Karpas-422 (cell line): ENCODE measurements around the gene TOPBP1. TPM values are rescaled to one million over a fixed set of nuclear protein-coding genes. Genes with fewer than 3 reads are reported as not detected.

Experiments
- DNase-seq: peaks from one replicate; pipeline ENCODE4 v3.0.0-alpha.2; 2015
- H2AFZ ChIP-seq: fragments of 200-600 bp; sonication (generic); 2 replicates; pipeline ENCODE4 v1.6.1; 2014; ENCODE audit warnings: antibody characterized with exemption, low read length, mixed read lengths
- H3K27ac ChIP-seq: fragments of 200-600 bp; sonication (generic); 2 replicates; pipeline ENCODE4 v1.5.1; 2014; ENCODE audit warnings: mild to moderate bottlenecking, low read length, moderate library complexity
- H3K27me3 ChIP-seq: fragments of 200-600 bp; sonication (generic); 2 replicates; pipeline ENCODE4 v1.6.1; 2014; ENCODE audit warnings: low read length, mixed read lengths
- H3K36me3 ChIP-seq: fragments of 200-600 bp; sonication (generic); 2 replicates; pipeline ENCODE4 v1.6.1; 2014; ENCODE audit warnings: low read length, mixed read lengths; ENCODE audit not compliant: insufficient read depth
- H3K4me1 ChIP-seq: fragments of 200-600 bp; sonication (generic); 2 replicates; pipeline ENCODE4 v1.6.1; 2014; ENCODE audit warnings: mild to moderate bottlenecking, low read length, mixed read lengths
- H3K4me2 ChIP-seq: fragments of 200-600 bp; sonication (generic); 2 replicates; pipeline ENCODE4 v1.6.1; 2014; ENCODE audit warnings: low read length, low read depth, mild to moderate bottlenecking; ENCODE audit not compliant: poor library complexity, severe bottlenecking
- H3K4me3 ChIP-seq: fragments of 200-600 bp; sonication (generic); 2 replicates; pipeline ENCODE4 v1.5.1; 2014; ENCODE audit warnings: mild to moderate bottlenecking, antibody characterized with exemption, low read length, mixed read lengths
- H3K79me2 ChIP-seq: fragments of 200-600 bp; sonication (generic); 2 replicates; pipeline ENCODE4 v1.6.1; 2014; ENCODE audit warnings: mild to moderate bottlenecking, low read length, mixed read lengths
- H3K9ac ChIP-seq: fragments of 200-600 bp; sonication (generic); 2 replicates; pipeline ENCODE4 v1.6.0; 2014; ENCODE audit warnings: low read length
- H3K9me2 ChIP-seq: fragments of 200-600 bp; sonication (generic), shearing (Covaris generic); replicated peaks from 2 replicates; pipeline ENCODE4 v1.6.0; 2014; ENCODE audit warnings: mild to moderate bottlenecking, low read length, moderate library complexity; ENCODE audit not compliant: insufficient read depth
- H3K9me3 ChIP-seq: fragments of 300-700, 200-600 bp; sonication (generic); 2 replicates; pipeline ENCODE4 v1.6.1; 2014; ENCODE audit warnings: low read length, mixed read lengths
- H4K20me1 ChIP-seq: fragments of 200-600 bp; sonication (generic); 2 replicates; pipeline ENCODE4 v1.6.1; 2014; ENCODE audit warnings: mild to moderate bottlenecking, antibody characterized with exemption, low read length, low read depth; ENCODE audit not compliant: insufficient read depth
- total RNA-seq: library from RNA; depleted of rRNA; stranded (reverse); fragments of >200 nt; shearing (Covaris generic); gene quantifications from 2 replicates; pipeline ENCODE4 v1.2.3, GENCODE V29; 2014; ENCODE audit warnings: low replicate concordance

TOPBP1 gene
- total RNA-seq, 1 experiment from 2014 or later = 170 TPM

DNA sequence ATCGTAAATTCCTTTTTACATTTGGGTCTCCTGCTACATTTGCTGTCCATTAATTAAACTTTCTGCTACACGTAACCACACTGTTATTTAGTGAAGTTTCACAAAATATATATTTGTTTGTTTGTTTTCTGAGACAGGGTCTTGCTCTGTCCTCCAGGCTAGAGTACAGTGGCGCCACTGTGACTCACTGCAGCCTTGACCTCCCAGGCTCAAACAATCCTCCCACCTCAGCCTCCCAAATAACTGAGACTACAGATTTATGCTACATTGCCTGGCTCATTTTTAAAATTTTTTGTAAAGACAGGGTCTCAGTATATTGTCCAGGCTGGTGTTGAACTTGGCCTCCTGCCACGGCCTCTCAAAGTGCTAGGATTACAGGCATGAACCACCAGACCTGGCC is 20.5 kb downstream of the TOPBP1 start:
- no peak overlapping the region for H3K4me3 ChIP-seq
- peaks cover 75% of the 10 kb centered on the region for H3K79me2 ChIP-seq
- H3K4me1 ChIP-seq = no peaks in the 10 kb centered on the region
- H3K4me2 ChIP-seq = no peak overlapping the region
- peaks cover 92% of the 10 kb centered on the region for H3K36me3 ChIP-seq
- no peak overlapping the region for H2AFZ ChIP-seq
- no peak overlapping the region for H3K27ac ChIP-seq
- DNase-seq = no peak
- no peaks in the 10 kb centered on the region for H3K9me3 ChIP-seq
- H3K9me2 ChIP-seq = no peaks in the 10 kb centered on the region
- no peak overlapping the region for H3K9ac ChIP-seq
- H4K20me1 ChIP-seq = 0 out of 2 replicates have a peak, but pooled peaks cover 4% of the 10 kb centered on the region
- no peaks in the 10 kb centered on the region for H3K27me3 ChIP-seq

DNA sequence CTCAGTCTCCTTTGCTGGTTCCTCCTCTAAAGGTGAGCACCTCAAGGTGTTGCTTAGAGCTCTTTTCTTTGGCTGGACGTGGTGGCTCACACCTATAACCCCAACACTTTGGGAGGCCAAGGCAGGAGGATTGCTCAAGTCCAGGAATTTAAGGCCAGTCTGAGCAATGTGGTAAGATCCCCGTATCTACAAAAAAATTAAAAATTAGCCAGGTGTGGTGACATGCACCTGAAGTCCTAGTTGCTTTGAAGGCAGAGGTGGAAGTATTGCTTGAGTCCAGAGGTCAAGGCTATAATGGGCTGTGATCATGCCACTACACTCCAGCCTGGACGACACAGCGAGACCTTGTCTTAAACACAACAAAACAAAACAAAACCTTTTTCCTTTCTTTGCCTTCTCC is 28.3 kb downstream of the TOPBP1 start:
- Histone ChIP-seq H4K20me1 (no peaks in the 10 kb centered on the region), H3K36me3 (peaks cover 82% of the 10 kb centered on the region)

DNA sequence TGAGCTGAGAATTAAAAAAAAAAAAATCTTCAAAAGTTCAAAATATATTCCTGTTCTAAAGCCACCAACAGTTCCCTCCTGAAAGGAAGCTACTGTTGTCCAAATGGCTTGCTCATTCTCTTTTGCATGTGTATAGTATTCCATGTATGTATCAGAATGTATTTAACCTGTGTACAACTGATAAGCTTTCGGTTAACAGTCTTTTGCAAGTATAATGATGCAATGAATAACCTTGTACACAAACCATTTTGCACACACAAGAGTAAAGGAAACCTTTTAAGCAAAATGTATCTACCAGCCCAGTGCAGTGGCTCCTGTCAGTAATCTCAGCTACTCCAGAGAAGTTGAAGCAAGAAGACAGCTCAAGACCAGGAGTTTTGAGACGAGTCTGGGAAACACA is 32.6 kb downstream of the TOPBP1 start:
- Histone ChIP-seq H3K27ac (no peak overlapping the region), H3K9me3 (no peaks in the 10 kb centered on the region), H3K4me3 (no peak overlapping the region), H3K36me3 (peaks cover 82% of the 10 kb centered on the region), H3K9me2 (no peaks in the 10 kb centered on the region), H3K4me2 (no peak overlapping the region), H2AFZ (no peak overlapping the region), H3K9ac (no peak overlapping the region), H4K20me1 (no peaks in the 10 kb centered on the region), H3K79me2 (peaks cover 50% of the 10 kb centered on the region), H3K27me3 (no peaks in the 10 kb centered on the region), H3K4me1 (peaks cover 13% of the 10 kb centered on the region)
- no peak for DNase-seq

More for the DNA sequence above, 28.3 kb downstream of the TOPBP1 start:
- no peak overlapping the region for H2AFZ ChIP-seq
- no peak overlapping the region for H3K4me2 ChIP-seq
- peaks cover 71% of the 10 kb centered on the region for H3K79me2 ChIP-seq
- DNase-seq = no peak
- H3K27me3 ChIP-seq = no peaks in the 10 kb centered on the region
- H3K27ac ChIP-seq = no peak overlapping the region
- peaks cover 2% of the 10 kb centered on the region for H3K4me1 ChIP-seq
- H3K9ac ChIP-seq = no peak overlapping the region
- H3K4me3 ChIP-seq = no peak overlapping the region
- no peaks in the 10 kb centered on the region for H3K9me3 ChIP-seq
- no peaks in the 10 kb centered on the region for H3K9me2 ChIP-seq

DNA sequence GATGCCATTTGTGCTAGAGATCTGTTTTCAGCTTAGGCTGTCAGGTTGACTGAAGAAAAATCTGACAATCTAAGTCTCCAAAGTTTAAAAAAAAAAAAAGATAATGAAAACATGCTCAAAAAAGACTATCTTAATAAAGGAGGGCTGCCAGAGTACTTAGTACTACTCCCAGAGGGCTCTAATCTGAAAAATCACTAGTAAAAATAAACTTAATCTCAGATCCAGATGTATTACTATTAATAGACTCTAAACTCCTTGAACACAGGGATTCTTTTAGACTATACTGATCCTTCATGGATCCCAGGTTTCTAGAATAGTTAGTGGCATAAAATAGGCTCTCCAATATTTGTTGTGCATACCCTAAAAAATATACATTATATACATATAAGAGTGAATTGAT is 34.0 kb downstream of the TOPBP1 start:
- H2AFZ ChIP-seq = no peak overlapping the region
- H3K4me2 ChIP-seq = no peak overlapping the region
- no peaks in the 10 kb centered on the region for H4K20me1 ChIP-seq
- peaks cover 80% of the 10 kb centered on the region for H3K36me3 ChIP-seq
- H3K4me3 ChIP-seq = no peak overlapping the region
- H3K79me2 ChIP-seq = peaks cover 42% of the 10 kb centered on the region
- no peak overlapping the region; the same call in none of the 2 replicates for H3K27ac ChIP-seq
- H3K27me3 ChIP-seq = no peaks in the 10 kb centered on the region
- H3K9me3 ChIP-seq = no peaks in the 10 kb centered on the region
- no peak for DNase-seq
- H3K4me1 ChIP-seq = peaks cover 13% of the 10 kb centered on the region
- H3K9ac ChIP-seq = no peak overlapping the region
- H3K9me2 ChIP-seq = no peaks in the 10 kb centered on the region

DNA sequence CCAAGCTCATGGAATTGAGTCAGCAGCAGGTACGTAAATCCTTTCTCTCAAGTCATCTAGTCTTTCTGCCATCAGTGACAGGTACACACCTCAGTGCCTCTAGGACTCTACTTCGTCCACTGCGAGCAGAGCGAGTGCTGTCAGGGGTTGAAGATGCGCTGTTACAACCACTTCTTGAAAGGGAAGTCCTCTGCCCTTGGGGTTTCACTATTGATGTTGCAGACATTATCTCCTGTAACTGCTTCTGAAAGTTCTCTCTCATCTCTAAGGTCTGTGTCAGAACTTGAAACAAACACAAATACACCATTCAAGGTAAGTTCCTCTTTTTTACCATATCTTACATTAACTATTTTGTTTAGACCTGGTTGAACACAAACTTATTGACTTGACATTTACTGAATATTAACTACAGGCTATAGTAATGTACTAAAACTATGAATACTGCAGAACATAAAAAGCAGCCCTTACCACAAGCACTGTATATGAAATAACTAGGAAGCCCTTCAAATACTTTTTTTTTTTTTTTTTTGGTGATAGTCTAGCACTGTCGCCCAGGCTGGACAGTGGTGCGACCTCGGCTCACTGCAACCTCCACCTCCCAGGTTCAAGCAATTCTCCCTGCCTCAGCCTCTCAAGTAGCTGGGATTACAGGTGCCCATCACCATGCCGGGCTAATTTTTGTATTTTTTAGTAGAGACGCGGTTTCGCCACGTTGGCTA is 41.5 kb downstream of the TOPBP1 start:
- H3K4me1 ChIP-seq = no peaks in the 10 kb centered on the region
- H3K9ac ChIP-seq = no peak overlapping the region
- no peak overlapping the region for H3K27ac ChIP-seq
- H3K79me2 ChIP-seq = peaks cover 17% of the 10 kb centered on the region; the same call in 1 of the 2 replicates
- H3K27me3 ChIP-seq = no peaks in the 10 kb centered on the region
- H3K36me3 ChIP-seq = peaks cover 79% of the 10 kb centered on the region
- no peak overlapping the region for H2AFZ ChIP-seq
- no peaks in the 10 kb centered on the region for H3K9me2 ChIP-seq
- H3K9me3 ChIP-seq = no peaks in the 10 kb centered on the region
- no peaks in the 10 kb centered on the region for H4K20me1 ChIP-seq
- no peak overlapping the region for H3K4me3 ChIP-seq
- no peak overlapping the region for H3K4me2 ChIP-seq
- DNase-seq = no peak

DNA sequence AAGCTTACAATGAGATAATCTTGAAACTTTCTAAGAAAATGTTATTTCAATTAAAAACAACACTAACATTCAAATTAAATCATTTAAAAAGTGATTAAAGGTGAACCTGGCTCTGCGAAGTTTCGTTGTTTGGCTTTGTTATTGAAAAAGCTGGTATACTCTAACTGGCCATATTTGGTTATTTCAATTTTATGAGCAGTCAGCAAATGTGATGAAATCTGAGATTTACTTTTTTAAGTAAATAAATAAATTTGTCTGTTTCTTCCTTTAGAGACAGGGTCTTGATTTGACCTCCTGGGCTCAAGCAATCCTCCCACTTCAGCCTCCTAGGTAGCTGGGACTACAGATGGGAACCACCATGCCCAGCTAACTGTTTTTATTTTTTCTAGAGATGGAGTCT is 50.2 kb downstream of the TOPBP1 start:
- Histone ChIP-seq H3K9me3 (peaks cover 3% of the 10 kb centered on the region; the same call in 1 of the 2 replicates), H3K4me2 (no peak overlapping the region), H4K20me1 (no peaks in the 10 kb centered on the region), H3K27ac (no peak overlapping the region), H3K36me3 (peaks cover 81% of the 10 kb centered on the region), H2AFZ (no peak overlapping the region), H3K9me2 (no peaks in the 10 kb centered on the region), H3K79me2 (peaks cover 21% of the 10 kb centered on the region), H3K4me1 (no peaks in the 10 kb centered on the region), H3K9ac (no peak overlapping the region), H3K27me3 (no peaks in the 10 kb centered on the region), H3K4me3 (no peak overlapping the region)
- DNase-seq = no peak

DNA sequence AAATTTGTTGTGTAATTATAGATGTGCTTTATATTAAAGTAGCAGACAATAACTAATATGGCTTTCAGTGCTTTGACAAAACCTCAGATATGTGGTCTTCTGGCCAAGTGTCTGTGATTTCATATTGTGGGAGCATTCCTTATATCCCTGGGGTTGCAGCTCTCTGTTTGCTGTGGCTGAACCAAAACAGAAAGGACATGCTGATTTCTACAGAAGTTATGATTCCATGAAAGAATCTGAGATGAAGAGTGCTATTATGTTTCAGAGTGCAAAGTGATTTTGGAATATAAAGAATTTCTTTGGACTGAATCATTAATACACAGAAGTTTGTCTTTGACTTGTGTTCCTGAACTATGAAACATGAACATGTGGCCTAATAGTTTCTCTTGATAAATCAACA is 51.7 kb downstream of the TOPBP1 start:
- H2AFZ ChIP-seq = no peak overlapping the region
- DNase-seq = no peak
- H3K4me2 ChIP-seq = no peak overlapping the region
- H4K20me1 ChIP-seq = no peaks in the 10 kb centered on the region
- H3K27me3 ChIP-seq = no peaks in the 10 kb centered on the region
- H3K9me2 ChIP-seq = no peaks in the 10 kb centered on the region
- H3K9ac ChIP-seq = no peak overlapping the region
- peaks cover 3% of the 10 kb centered on the region; the same call in 1 of the 2 replicates for H3K9me3 ChIP-seq
- H3K4me3 ChIP-seq = no peak overlapping the region
- H3K4me1 ChIP-seq = no peaks in the 10 kb centered on the region
- no peak overlapping the region for H3K27ac ChIP-seq
- peaks cover 83% of the 10 kb centered on the region for H3K36me3 ChIP-seq
- peaks cover 22% of the 10 kb centered on the region for H3K79me2 ChIP-seq

DNA sequence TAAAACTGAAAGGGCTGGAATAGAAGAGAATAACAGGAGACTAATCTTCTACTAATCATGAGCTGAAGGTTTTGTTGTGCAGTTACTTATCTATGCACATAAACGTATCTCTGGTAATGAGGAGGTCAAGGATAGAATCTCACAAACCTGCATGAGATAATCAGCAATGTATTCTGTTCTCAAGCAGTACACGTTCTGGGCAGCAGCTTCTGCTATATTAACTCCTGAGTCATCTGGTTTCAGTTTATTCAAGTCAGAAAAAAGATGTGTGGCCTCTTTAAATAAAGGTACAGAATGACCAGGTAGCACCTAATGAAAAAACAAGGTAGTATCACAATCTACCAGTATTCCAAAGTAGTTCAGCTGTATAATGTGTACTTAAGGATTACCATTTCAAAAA is 53.4 kb downstream of the TOPBP1 start:
- no peak overlapping the region for H3K9ac ChIP-seq
- H3K79me2 ChIP-seq = peaks cover 28% of the 10 kb centered on the region
- H2AFZ ChIP-seq = no peak overlapping the region
- no peak overlapping the region for H3K4me2 ChIP-seq
- H3K9me2 ChIP-seq = no peaks in the 10 kb centered on the region
- H3K9me3 ChIP-seq = peaks cover 3% of the 10 kb centered on the region; the same call in 1 of the 2 replicates
- H4K20me1 ChIP-seq = no peaks in the 10 kb centered on the region
- H3K4me3 ChIP-seq = no peak overlapping the region
- H3K4me1 ChIP-seq = no peaks in the 10 kb centered on the region
- no peaks in the 10 kb centered on the region for H3K27me3 ChIP-seq
- DNase-seq = no peak
- no peak overlapping the region for H3K27ac ChIP-seq
- H3K36me3 ChIP-seq = peaks cover 81% of the 10 kb centered on the region
